GM23338 (cell line): ENCODE results near the gene ANKRD44. TPM values are rescaled to one million over a fixed set of nuclear protein-coding genes. Genes with fewer than 3 reads are reported as not detected.
A peak's percentile ranks its signal among the peaks of the same experiment; 100 is the strongest.

Source experiments
- ATAC-seq: fragments of 200-7000 bp; cut with Tn5 transposase; 3 replicates; pipeline ENCODE4 v1.9.1; 2020
- DNase-seq: peaks from one replicate; pipeline ENCODE4 v3.0.0-alpha.2; 2015; ENCODE audit warnings: low spot score
- H2AFZ ChIP-seq: fragments of 200-600 bp; sonication (generic); 2 replicates; pipeline ENCODE4 v1.8.0; 2016; ENCODE audit warnings: antibody characterized with exemption, mild to moderate bottlenecking, moderate library complexity
- H3F3A ChIP-seq: fragments of 200-600 bp; sonication (generic); replicated peaks from 2 replicates; pipeline ENCODE4 v1.8.0; 2017; ENCODE audit warnings: antibody characterized with exemption, mixed run types, low read depth
- H3K27ac ChIP-seq: fragments of 200-600 bp; sonication (generic); 2 replicates; pipeline ENCODE4 v1.6.1; 2016; ENCODE audit warnings: low read depth
- H3K27me3 ChIP-seq: fragments of 200-600 bp; sonication (generic); 2 replicates; pipeline ENCODE4 v1.8.0; 2016; ENCODE audit warnings: mild to moderate bottlenecking, mixed run types, moderate library complexity; ENCODE audit not compliant: insufficient read depth
- H3K36me3 ChIP-seq: fragments of 200-600 bp; sonication (generic); 2 replicates; pipeline ENCODE4 v1.8.0; 2016; ENCODE audit warnings: mild to moderate bottlenecking; ENCODE audit not compliant: insufficient read depth
- H3K4me1 ChIP-seq: fragments of 200-600 bp; sonication (generic); 2 replicates; pipeline ENCODE4 v1.8.0; 2016; ENCODE audit warnings: mild to moderate bottlenecking, moderate library complexity; ENCODE audit not compliant: insufficient read depth
- H3K4me2 ChIP-seq: fragments of 200-600 bp; sonication (generic); 2 replicates; pipeline ENCODE4 v1.7.1; 2017; ENCODE audit warnings: mixed run types
- H3K4me3 ChIP-seq: fragments of 200-600 bp; sonication (generic); 2 replicates; pipeline ENCODE4 v1.6.1; 2016; ENCODE audit warnings: mixed run types
- H3K79me2 ChIP-seq: fragments of 200-600 bp; sonication (generic); replicated peaks from 2 replicates; pipeline ENCODE4 v1.8.0; 2017; ENCODE audit warnings: mild to moderate bottlenecking; ENCODE audit not compliant: insufficient read depth
- H3K9me2 ChIP-seq: fragments of 200-600 bp; sonication (generic); 2 replicates; pipeline ENCODE4 v1.8.0; 2017; ENCODE audit not compliant: insufficient read depth
- H4K20me1 ChIP-seq: fragments of 200-600 bp; sonication (generic); replicated peaks from 2 replicates; pipeline ENCODE4 v1.8.0; 2017; ENCODE audit warnings: mild to moderate bottlenecking; ENCODE audit not compliant: insufficient read depth
- H3K27ac Mint-ChIP-seq: 2 replicates; pipeline ENCODE4 v1.8.0; 2020; ENCODE audit warnings: inconsistent platforms, mild to moderate bottlenecking, moderate library complexity, mixed read lengths
- H3K27me3 Mint-ChIP-seq: 3 replicates; pipeline ENCODE4 v1.8.0; 2022; ENCODE audit warnings: low read depth, mild to moderate bottlenecking, moderate library complexity, mixed read lengths, inconsistent platforms; ENCODE audit not compliant: insufficient read depth, poor library complexity
- H3K36me3 Mint-ChIP-seq: 3 replicates; pipeline ENCODE4 v1.8.0; 2021; ENCODE audit warnings: low read depth, mild to moderate bottlenecking, inconsistent platforms, moderate library complexity, mixed read lengths
- H3K4me1 Mint-ChIP-seq: 3 replicates; pipeline ENCODE4 v1.8.0; 2020; ENCODE audit warnings: mild to moderate bottlenecking, inconsistent platforms, mixed read lengths
- H3K4me3 Mint-ChIP-seq: 3 replicates; pipeline ENCODE4 v1.8.0; 2021; ENCODE audit warnings: moderate library complexity, mild to moderate bottlenecking, inconsistent platforms, mixed read lengths
- H3K9me3 Mint-ChIP-seq: 3 replicates; pipeline ENCODE4 v1.8.0; 2020; ENCODE audit warnings: moderate library complexity, mild to moderate bottlenecking, inconsistent platforms, mixed read lengths
- CREB1 ChIP-seq: fragments of 250-450 bp; sonication (Bioruptor Pico); IDR thresholded peaks from 2 replicates; pipeline ENCODE4 v1.5.0; 2020; ENCODE audit warnings: low read depth, mild to moderate bottlenecking, moderate library complexity
- EZH2 ChIP-seq: fragments of 200-600 bp; sonication (generic); IDR thresholded peaks from one replicate; pipeline ENCODE4 v1.8.0; 2017; ENCODE audit warnings: antibody characterized with exemption, mild to moderate bottlenecking, low read depth; ENCODE audit not compliant: unreplicated experiment
- EZH2phosphoT487 ChIP-seq: fragments of 200-600 bp; sonication (generic); IDR thresholded peaks from one replicate; pipeline ENCODE4 v1.8.1; 2018; ENCODE audit warnings: antibody characterized with exemption; ENCODE audit not compliant: unreplicated experiment
- JUNB ChIP-seq: IDR thresholded peaks from one replicate; pipeline ENCODE4 v1.6.1; 2016; ENCODE audit warnings: antibody characterized with exemption; ENCODE audit not compliant: unreplicated experiment
- NANOG ChIP-seq: IDR thresholded peaks from 2 replicates; pipeline ENCODE4 v1.6.1; 2016; ENCODE audit warnings: antibody characterized with exemption, borderline replicate concordance
- POLR2AphosphoS5 ChIP-seq: IDR thresholded peaks from 2 replicates; pipeline ENCODE4 v1.6.1; 2016; ENCODE audit warnings: antibody characterized with exemption, low read depth
- STAT1 ChIP-seq: IDR thresholded peaks from one replicate; pipeline ENCODE4 v1.6.1; 2016; ENCODE audit warnings: antibody characterized with exemption; ENCODE audit not compliant: unreplicated experiment
- ZNF114 ChIP-seq: fragments of 250-450 bp; sonication (Bioruptor Pico); IDR thresholded peaks from 2 replicates; pipeline ENCODE4 v1.5.0; 2020; ENCODE audit warnings: mild to moderate bottlenecking, moderate library complexity
- ZNF331 ChIP-seq: fragments of 250-450 bp; sonication (Bioruptor Pico); IDR thresholded peaks from 2 replicates; pipeline ENCODE4 v1.5.0; 2020; ENCODE audit warnings: low read depth, mild to moderate bottlenecking, moderate library complexity
- polyA plus RNA-seq: library from polyadenylated mRNA; unstranded; fragments of >200 nt; fragmentation: Nextera tagmentation; extraction: Ambion mirVana; gene quantifications from 2 replicates; pipeline ENCODE4 v1.2.1, GENCODE V29; 2016
- total RNA-seq: library from RNA; depleted of rRNA; stranded (reverse); fragments of >200 nt; shearing (Covaris generic); gene quantifications from 2 replicates; pipeline ENCODE4 v1.2.3, GENCODE V29; 2014
- TF ChIP-seq, protein P1 (sequence below): fragments of 250-450 bp; sonication (Bioruptor Pico); IDR thresholded peaks from 2 replicates; pipeline ENCODE4 v1.5.0; 2020; ENCODE audit warnings: mild to moderate bottlenecking, moderate library complexity
- TF ChIP-seq, protein P2 (sequence below), 2 experiments: fragments of 200-600 bp in 1 of 2; sonication (generic) in 1 of 2; conservative IDR thresholded peaks; 2 replicates each; pipeline versions ENCODE4 v1.5.1 to v1.6.1; 2016 to 2017; ENCODE audit warnings: antibody characterized with exemption in 2 of 2, low read depth in 2 of 2, mild to moderate bottlenecking in 2 of 2, moderate library complexity in 1 of 2
- TF ChIP-seq, protein P3 (sequence below): IDR thresholded peaks from 2 replicates; pipeline ENCODE4 v1.6.1; 2016; ENCODE audit warnings: antibody characterized with exemption
- TF ChIP-seq, protein P4 (sequence below): IDR thresholded peaks from one replicate; pipeline ENCODE4 v1.6.1; 2018; ENCODE audit warnings: antibody characterized with exemption; ENCODE audit not compliant: unreplicated experiment

The ANKRD44 gene
- total and polyA plus RNA-seq, 2 experiments from 2014 or later, result 0.44 to 0.56 TPM

DNA sequence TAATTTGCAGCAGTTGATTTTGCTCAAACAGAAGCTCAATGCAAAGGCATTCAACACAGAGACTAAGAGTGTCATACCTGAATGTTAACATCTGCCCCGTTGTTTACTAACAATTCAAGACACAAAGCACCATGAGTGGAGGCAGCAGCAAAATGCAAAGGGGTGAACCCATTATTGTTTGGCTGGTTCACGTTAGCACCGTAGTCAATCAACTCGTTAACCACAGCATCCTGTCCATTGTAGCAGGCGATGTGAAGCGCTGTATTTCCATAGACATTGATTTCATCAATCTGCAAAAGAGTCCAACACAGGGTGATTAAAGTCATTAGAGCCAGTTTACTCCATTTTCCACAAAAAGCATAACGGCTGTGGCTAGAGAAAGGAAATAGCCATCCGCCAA lies 189.3 kb downstream of the ANKRD44 start:
- no peak overlapping the region for H3K27ac ChIP-seq
- peak overlapping the region; percentile 86 for H2AFZ ChIP-seq
- no peak overlapping the region for H3K27ac Mint-ChIP-seq
- H3K9me2 ChIP-seq, result no peaks in the 10 kb centered on the region
- no peaks in the 10 kb centered on the region for H3K36me3 Mint-ChIP-seq
- H4K20me1 ChIP-seq, result no peaks in the 10 kb centered on the region
- H3K36me3 ChIP-seq, result no peaks in the 10 kb centered on the region
- no peak overlapping the region for H3K4me2 ChIP-seq
- no peaks in the 10 kb centered on the region for H3F3A ChIP-seq
- H3K4me3 Mint-ChIP-seq, result no peak overlapping the region
- H3K79me2 ChIP-seq, result no peaks in the 10 kb centered on the region
- TF ChIP-seq ZNF331 (CRISPR knock-in tag) (no peak), JUNB (no peak), CREB1 (no peak), EZH2 (no peak), POLR2AphosphoS5 (no peak), EZH2phosphoT487 (no peak), NANOG (no peak), STAT1 (no peak), ZNF114 (CRISPR knock-in tag) (no peak)
- TF ChIP-seq, protein P1, sequence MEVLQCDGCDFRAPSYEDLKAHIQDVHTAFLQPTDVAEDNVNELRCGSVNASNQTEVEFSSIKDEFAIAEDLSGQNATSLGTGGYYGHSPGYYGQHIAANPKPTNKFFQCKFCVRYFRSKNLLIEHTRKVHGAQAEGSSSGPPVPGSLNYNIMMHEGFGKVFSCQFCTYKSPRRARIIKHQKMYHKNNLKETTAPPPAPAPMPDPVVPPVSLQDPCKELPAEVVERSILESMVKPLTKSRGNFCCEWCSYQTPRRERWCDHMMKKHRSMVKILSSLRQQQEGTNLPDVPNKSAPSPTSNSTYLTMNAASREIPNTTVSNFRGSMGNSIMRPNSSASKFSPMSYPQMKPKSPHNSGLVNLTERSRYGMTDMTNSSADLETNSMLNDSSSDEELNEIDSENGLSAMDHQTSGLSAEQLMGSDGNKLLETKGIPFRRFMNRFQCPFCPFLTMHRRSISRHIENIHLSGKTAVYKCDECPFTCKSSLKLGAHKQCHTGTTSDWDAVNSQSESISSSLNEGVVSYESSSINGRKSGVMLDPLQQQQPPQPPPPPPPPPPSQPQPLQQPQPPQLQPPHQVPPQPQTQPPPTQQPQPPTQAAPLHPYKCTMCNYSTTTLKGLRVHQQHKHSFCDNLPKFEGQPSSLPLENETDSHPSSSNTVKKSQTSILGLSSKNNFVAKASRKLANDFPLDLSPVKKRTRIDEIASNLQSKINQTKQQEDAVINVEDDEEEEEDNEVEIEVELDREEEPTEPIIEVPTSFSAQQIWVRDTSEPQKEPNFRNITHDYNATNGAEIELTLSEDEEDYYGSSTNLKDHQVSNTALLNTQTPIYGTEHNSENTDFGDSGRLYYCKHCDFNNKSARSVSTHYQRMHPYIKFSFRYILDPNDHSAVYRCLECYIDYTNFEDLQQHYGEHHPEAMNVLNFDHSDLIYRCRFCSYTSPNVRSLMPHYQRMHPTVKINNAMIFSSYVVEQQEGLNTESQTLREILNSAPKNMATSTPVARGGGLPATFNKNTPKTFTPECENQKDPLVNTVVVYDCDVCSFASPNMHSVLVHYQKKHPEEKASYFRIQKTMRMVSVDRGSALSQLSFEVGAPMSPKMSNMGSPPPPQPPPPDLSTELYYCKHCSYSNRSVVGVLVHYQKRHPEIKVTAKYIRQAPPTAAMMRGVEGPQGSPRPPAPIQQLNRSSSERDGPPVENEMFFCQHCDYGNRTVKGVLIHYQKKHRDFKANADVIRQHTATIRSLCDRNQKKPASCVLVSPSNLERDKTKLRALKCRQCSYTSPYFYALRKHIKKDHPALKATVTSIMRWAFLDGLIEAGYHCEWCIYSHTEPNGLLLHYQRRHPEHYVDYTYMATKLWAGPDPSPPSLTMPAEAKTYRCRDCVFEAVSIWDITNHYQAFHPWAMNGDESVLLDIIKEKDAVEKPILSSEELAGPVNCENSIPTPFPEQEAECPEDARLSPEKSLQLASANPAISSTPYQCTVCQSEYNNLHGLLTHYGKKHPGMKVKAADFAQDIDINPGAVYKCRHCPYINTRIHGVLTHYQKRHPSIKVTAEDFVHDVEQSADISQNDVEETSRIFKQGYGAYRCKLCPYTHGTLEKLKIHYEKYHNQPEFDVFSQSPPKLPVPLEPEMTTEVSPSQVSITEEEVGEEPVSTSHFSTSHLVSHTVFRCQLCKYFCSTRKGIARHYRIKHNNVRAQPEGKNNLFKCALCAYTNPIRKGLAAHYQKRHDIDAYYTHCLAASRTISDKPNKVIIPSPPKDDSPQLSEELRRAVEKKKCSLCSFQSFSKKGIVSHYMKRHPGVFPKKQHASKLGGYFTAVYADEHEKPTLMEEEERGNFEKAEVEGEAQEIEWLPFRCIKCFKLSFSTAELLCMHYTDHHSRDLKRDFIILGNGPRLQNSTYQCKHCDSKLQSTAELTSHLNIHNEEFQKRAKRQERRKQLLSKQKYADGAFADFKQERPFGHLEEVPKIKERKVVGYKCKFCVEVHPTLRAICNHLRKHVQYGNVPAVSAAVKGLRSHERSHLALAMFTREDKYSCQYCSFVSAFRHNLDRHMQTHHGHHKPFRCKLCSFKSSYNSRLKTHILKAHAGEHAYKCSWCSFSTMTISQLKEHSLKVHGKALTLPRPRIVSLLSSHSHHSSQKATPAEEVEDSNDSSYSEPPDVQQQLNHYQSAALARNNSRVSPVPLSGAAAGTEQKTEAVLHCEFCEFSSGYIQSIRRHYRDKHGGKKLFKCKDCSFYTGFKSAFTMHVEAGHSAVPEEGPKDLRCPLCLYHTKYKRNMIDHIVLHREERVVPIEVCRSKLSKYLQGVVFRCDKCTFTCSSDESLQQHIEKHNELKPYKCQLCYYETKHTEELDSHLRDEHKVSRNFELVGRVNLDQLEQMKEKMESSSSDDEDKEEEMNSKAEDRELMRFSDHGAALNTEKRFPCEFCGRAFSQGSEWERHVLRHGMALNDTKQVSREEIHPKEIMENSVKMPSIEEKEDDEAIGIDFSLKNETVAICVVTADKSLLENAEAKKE (CRISPR knock-in tag), result no peak
- TF ChIP-seq, protein P2, sequence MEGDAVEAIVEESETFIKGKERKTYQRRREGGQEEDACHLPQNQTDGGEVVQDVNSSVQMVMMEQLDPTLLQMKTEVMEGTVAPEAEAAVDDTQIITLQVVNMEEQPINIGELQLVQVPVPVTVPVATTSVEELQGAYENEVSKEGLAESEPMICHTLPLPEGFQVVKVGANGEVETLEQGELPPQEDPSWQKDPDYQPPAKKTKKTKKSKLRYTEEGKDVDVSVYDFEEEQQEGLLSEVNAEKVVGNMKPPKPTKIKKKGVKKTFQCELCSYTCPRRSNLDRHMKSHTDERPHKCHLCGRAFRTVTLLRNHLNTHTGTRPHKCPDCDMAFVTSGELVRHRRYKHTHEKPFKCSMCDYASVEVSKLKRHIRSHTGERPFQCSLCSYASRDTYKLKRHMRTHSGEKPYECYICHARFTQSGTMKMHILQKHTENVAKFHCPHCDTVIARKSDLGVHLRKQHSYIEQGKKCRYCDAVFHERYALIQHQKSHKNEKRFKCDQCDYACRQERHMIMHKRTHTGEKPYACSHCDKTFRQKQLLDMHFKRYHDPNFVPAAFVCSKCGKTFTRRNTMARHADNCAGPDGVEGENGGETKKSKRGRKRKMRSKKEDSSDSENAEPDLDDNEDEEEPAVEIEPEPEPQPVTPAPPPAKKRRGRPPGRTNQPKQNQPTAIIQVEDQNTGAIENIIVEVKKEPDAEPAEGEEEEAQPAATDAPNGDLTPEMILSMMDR (conservative IDR thresholded peaks at IDR 0.05; ENCODE audit: low read depth in 2 of 2), result no peak
- TF ChIP-seq, protein P3, sequence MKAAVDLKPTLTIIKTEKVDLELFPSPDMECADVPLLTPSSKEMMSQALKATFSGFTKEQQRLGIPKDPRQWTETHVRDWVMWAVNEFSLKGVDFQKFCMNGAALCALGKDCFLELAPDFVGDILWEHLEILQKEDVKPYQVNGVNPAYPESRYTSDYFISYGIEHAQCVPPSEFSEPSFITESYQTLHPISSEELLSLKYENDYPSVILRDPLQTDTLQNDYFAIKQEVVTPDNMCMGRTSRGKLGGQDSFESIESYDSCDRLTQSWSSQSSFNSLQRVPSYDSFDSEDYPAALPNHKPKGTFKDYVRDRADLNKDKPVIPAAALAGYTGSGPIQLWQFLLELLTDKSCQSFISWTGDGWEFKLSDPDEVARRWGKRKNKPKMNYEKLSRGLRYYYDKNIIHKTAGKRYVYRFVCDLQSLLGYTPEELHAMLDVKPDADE, result no peak
- TF ChIP-seq, protein P4, sequence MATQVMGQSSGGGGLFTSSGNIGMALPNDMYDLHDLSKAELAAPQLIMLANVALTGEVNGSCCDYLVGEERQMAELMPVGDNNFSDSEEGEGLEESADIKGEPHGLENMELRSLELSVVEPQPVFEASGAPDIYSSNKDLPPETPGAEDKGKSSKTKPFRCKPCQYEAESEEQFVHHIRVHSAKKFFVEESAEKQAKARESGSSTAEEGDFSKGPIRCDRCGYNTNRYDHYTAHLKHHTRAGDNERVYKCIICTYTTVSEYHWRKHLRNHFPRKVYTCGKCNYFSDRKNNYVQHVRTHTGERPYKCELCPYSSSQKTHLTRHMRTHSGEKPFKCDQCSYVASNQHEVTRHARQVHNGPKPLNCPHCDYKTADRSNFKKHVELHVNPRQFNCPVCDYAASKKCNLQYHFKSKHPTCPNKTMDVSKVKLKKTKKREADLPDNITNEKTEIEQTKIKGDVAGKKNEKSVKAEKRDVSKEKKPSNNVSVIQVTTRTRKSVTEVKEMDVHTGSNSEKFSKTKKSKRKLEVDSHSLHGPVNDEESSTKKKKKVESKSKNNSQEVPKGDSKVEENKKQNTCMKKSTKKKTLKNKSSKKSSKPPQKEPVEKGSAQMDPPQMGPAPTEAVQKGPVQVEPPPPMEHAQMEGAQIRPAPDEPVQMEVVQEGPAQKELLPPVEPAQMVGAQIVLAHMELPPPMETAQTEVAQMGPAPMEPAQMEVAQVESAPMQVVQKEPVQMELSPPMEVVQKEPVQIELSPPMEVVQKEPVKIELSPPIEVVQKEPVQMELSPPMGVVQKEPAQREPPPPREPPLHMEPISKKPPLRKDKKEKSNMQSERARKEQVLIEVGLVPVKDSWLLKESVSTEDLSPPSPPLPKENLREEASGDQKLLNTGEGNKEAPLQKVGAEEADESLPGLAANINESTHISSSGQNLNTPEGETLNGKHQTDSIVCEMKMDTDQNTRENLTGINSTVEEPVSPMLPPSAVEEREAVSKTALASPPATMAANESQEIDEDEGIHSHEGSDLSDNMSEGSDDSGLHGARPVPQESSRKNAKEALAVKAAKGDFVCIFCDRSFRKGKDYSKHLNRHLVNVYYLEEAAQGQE, result no peak
- peaks cover 6% of the 10 kb centered on the region; the same call in 2 of the 3 replicates for H3K4me1 Mint-ChIP-seq
- no peaks in the 10 kb centered on the region for H3K27me3 Mint-ChIP-seq
- H3K4me3 ChIP-seq, result no peak overlapping the region
- 0 out of 2 replicates have a peak, but pooled peaks cover 4% of the 10 kb centered on the region for H3K4me1 ChIP-seq
- ATAC-seq (no peak), DNase-seq (no peak)
- no peaks in the 10 kb centered on the region for H3K9me3 Mint-ChIP-seq
- H3K27me3 ChIP-seq, result no peaks in the 10 kb centered on the region
